Prostate gland (tissue), 2 donors: ENCODE data around the gene ZNF45. TPM values are rescaled to one million over a fixed set of nuclear protein-coding genes. Genes with fewer than 3 reads are reported as not detected.

Source experiments
- DNase-seq: peaks from one replicate; pipeline ENCODE4 v3.0.0-alpha.2; 2019; ENCODE audit warnings: low spot score
- H3K27ac ChIP-seq, 2 donors: fragments of 200-600 bp; sonication (generic); 2 replicates each; pipeline ENCODE4 v1.5.1; 2017 to 2019
- H3K27me3 ChIP-seq: fragments of 200-600 bp; sonication (generic); replicated peaks from 2 replicates; pipeline ENCODE4 v1.5.1; 2019; ENCODE audit not compliant: insufficient read depth
- H3K36me3 ChIP-seq, 2 donors: fragments of 200-600 bp; sonication (generic); 1 replicate in 1 of 2; 2 replicates in 1 of 2; pipeline versions ENCODE4 v1.5.1 to v1.8.1; 2017 to 2019
- H3K4me1 ChIP-seq: fragments of 200-600 bp; sonication (generic); replicated peaks from 2 replicates; pipeline ENCODE4 v1.5.1; 2019
- H3K4me3 ChIP-seq, 2 donors: fragments of 200-600 bp; sonication (generic); 2 replicates each; pipeline ENCODE4 v1.5.1; 2017 to 2019
- H3K9me3 ChIP-seq: fragments of 200-600 bp; sonication (generic); 2 replicates; pipeline ENCODE4 v1.5.1; 2017
- CTCF ChIP-seq, 4 experiments: fragments of 200-600 bp in 2 of 4; fragments of 450-650 bp in 2 of 4; sonication (generic) in 2 of 4; IDR thresholded peaks; 1 replicate in 3 of 4; 2 replicates in 1 of 4; pipeline ENCODE4 v1.5.1; 2016 to 2019; ENCODE audit warnings: antibody characterized with exemption in 4 of 4, mild to moderate bottlenecking in 2 of 4, moderate library complexity in 2 of 4
- POLR2A ChIP-seq: fragments of 450-650 bp; IDR thresholded peaks from one replicate; pipeline ENCODE4 v1.6.1; 2016; ENCODE audit warnings: antibody characterized with exemption, mild to moderate bottlenecking
- POLR2AphosphoS5 ChIP-seq: sonication (generic); formaldehyde crosslinking; IDR thresholded peaks from one replicate; pipeline ENCODE4 v1.6.1; 2017; ENCODE audit warnings: antibody characterized with exemption
- WGBS: methylation state at CpG from one replicate; pipeline ENCODE4 v1.1.5; 2018; 5-methylcytosine and 5-hydroxymethylcytosine counted together
- intact Hi-C: fragments of 100-400 bp; cut with DNase I; formaldehyde crosslinking; loops from one replicate; pipeline ENCODE4 v1.14.2; 2022
- total RNA-seq, 2 donors: library from RNA; depleted of rRNA; stranded (reverse); fragments of >200 nt; gene quantifications; one replicate each; pipeline ENCODE4 v1.1.0, GENCODE V29; 2016

ZNF45 gene
- 10 to 100 TPM; 14.5 to 17.0 TPM for total RNA-seq

DNA sequence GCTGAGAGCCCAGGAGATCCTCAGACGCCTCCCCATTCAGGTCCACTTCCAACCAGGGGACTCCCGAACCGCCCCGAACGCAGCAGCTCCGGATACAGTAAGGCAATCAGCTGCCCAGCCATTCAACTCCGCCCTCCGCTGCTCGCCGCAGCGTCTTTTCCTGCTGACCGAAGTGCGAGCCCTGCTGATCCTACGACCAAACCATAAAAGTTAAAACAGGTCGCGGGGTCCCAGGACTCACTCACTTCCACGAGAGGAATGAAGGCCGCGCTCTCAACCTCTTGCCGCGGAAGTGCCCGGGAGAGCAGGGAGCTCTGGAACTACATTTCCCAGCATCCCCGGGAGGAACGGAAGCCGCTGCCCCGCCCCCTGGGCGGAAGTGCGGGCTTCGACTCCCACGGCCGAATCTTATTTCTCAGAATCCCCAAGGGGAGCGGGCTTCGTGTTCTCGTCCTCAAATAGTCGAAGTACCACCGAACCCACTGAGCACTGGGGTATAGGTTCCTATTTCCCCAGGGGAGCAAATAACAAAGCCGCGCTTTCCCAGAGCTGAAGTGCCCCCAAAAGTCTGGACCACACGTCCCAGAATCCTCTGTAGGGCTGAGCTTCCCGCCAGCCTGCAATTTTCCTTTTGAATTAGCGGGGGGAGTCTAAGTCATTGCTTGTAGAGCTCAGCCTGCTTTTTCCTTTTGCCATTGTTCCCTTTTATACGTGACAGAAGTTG, at the start of gene ZNF45:
TSS of gene ZNF45 (minus strand) at position 298 of the 724 bp plus-strand sequence. CDS start 13,097 bp downstream, outside the sequence.
- Histone ChIP-seq H3K27me3 (no peaks in the 10 kb centered on the region), H3K27ac (peak within 1 kb of the TSS; percentile 83), H3K9me3 (no peaks in the 10 kb centered on the region), H3K4me1 (no peaks in the 10 kb centered on the region), H3K4me3 (peak within 1 kb of the TSS; percentile 57 to 63), H3K36me3 (peaks cover 0 to 9% of the 10 kb centered on the region in 2 donors)
- intact Hi-C loops = no loop called here
- TF ChIP-seq POLR2AphosphoS5 = peak; percentile 89
- TF ChIP-seq POLR2A = no peak
- peak in 1 of 4 experiments; percentile 29 for TF ChIP-seq CTCF (IDR thresholded peaks at IDR 0.05)
- DNase-seq = peak; percentile 93
- under 1% methylated on average over 42 of the region's 42 CpGs for WGBS

- under 1% methylated on average over 14 of the region's 14 CpGs for WGBS
- intact Hi-C loops = no loop called here
- no peaks in the 10 kb centered on the region for H3K9me3 ChIP-seq
- no peaks in the 10 kb centered on the region for H3K27me3 ChIP-seq
- H3K4me1 ChIP-seq = no peaks in the 10 kb centered on the region
- no peak for TF ChIP-seq POLR2AphosphoS5
- no peak for TF ChIP-seq CTCF (IDR thresholded peaks at IDR 0.05)
- DNase-seq = peak; percentile 7
- no peaks in the 10 kb centered on the region for H3K36me3 ChIP-seq
- peak overlapping the region; percentile 73 to 76 for H3K27ac ChIP-seq
- peak overlapping the region; percentile 55 to 72 for H3K4me3 ChIP-seq
Measured at GRCh38 chr19:43984687-43985000, 49.6 kb upstream of the ZNF45 start.

DNA sequence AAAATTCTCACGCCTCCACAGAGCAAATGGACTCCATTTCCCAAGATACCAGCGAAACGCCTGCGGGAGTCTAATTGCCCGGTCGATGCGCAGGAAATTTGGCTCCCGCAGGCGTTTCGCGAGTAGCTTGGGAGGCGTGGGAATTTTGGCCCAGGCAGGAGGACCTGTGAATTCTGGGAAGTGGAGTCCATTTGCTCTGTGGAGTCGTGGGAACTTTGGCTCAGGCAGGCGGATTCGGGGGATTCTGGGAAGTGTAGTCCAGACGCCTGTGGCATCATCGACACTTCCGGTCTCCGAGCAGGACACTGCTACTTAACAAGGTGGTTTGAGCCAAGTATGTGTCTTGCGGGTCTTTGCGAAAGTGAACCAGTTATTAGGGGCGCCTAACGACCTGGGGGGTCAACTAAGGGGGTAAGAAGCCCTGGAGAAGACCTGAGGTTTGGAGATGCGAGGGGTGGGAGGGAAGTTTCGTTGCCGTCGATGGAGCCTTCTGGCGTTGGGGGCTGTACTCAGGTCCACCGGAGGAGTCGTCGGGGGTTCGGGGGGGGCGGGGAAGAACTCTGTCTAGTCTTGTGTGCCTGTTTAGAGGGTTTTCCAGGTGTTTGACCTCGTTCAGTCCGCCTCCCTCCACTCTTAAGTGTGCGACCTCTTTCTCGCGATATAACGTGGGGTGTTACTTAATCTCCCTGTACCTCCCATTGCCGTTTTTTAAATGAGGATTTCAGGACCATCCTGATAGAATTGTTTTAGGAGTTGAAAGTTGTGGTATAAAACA, 49.0 kb upstream of the ZNF45 start, which contains the start of gene ZNF155:
TSS of gene ZNF155 (plus strand) at position 277 of the 775 bp plus-strand sequence. CDS start 4,356 bp downstream, outside the sequence.
- Histone ChIP-seq H3K27me3 (no peaks in the 10 kb centered on the region), H3K9me3 (no peaks in the 10 kb centered on the region), H3K27ac (peak within 1 kb of the TSS; percentile 73 to 76), H3K4me3 (peak within 1 kb of the TSS; percentile 55 to 72), H3K36me3 (no peaks in the 10 kb centered on the region), H3K4me1 (no peaks in the 10 kb centered on the region)
- TF ChIP-seq POLR2AphosphoS5 = peak; percentile 92
- TF ChIP-seq POLR2A = peak; percentile 14
- peak in 1 of 4 experiments; percentile 14 for TF ChIP-seq CTCF (IDR thresholded peaks at IDR 0.05)
- intact Hi-C loops = no loop called here
- 1% methylated on average over 40 of the region's 40 CpGs for WGBS
- DNase-seq = peak; percentile 94

- intact Hi-C loops = no loop called here
- no peak for DNase-seq
- H3K36me3 ChIP-seq = no peaks in the 10 kb centered on the region
- H3K27ac ChIP-seq = peak overlapping the region; percentile 73 to 76
- peak overlapping the region; percentile 55 to 72 for H3K4me3 ChIP-seq
- no peaks in the 10 kb centered on the region for H3K9me3 ChIP-seq
- H3K27me3 ChIP-seq = no peaks in the 10 kb centered on the region
- no peaks in the 10 kb centered on the region for H3K4me1 ChIP-seq
- 79% methylated on average over 2 of the region's 2 CpGs for WGBS
- TF ChIP-seq CTCF (IDR thresholded peaks at IDR 0.05) (no peak), POLR2A (no peak), POLR2AphosphoS5 (no peak)
Measured at GRCh38 chr19:43983544-43983911, 48.4 kb upstream of the ZNF45 start.
